Tibial nerve (tissue), 4 donors: ENCODE results near the gene CYP11A1.

ENCODE experiments used
- EP300 ChIP-seq, 2 donors: sonication (generic); formaldehyde crosslinking; IDR thresholded peaks; one replicate each; pipeline ENCODE4 v1.6.1; 2017; ENCODE audit warnings: antibody characterized with exemption in 2 of 2, mild to moderate bottlenecking in 1 of 2
- POLR2A ChIP-seq, 2 donors: fragments of 450-650 bp; IDR thresholded peaks; one replicate each; pipeline ENCODE4 v1.6.1; 2017; ENCODE audit warnings: antibody characterized with exemption in 2 of 2, mild to moderate bottlenecking in 2 of 2, moderate library complexity in 2 of 2
- TF ChIP-seq, protein P1 (sequence below), 5 experiments: fragments of 200-600 bp in 3 of 5; fragments of 450-650 bp in 2 of 5; sonication (generic) in 3 of 5; IDR thresholded peaks; one replicate each; pipeline ENCODE4 v1.5.1; 2016 to 2019; ENCODE audit warnings: antibody characterized with exemption in 5 of 5, mild to moderate bottlenecking in 3 of 5, moderate library complexity in 2 of 5

DNA sequence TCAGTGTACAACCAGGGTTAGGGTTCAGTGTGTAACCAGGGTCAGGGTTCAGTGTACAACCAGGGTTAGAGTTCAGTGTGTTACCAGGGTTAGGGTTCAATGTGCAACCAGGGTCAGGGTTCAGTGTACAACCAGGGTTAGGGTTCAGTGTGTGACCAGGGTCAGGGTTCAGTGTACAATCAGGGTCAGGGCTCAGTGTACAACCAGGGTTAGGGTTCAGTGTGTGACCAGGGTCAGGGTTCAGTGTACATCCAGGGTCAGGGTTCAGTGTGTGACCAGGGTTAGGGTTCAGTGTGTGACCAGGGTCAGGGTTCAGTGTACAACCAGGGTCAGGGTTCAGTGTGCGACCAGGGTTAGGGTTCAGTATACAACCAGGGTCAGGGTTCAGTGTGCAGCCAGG is 33.3 kb downstream of the CYP11A1 start:
- TF ChIP-seq POLR2A (IDR thresholded peaks at IDR 0.05) (no peak), EP300 (IDR thresholded peaks at IDR 0.05) (no peak)
- TF ChIP-seq, protein P1, sequence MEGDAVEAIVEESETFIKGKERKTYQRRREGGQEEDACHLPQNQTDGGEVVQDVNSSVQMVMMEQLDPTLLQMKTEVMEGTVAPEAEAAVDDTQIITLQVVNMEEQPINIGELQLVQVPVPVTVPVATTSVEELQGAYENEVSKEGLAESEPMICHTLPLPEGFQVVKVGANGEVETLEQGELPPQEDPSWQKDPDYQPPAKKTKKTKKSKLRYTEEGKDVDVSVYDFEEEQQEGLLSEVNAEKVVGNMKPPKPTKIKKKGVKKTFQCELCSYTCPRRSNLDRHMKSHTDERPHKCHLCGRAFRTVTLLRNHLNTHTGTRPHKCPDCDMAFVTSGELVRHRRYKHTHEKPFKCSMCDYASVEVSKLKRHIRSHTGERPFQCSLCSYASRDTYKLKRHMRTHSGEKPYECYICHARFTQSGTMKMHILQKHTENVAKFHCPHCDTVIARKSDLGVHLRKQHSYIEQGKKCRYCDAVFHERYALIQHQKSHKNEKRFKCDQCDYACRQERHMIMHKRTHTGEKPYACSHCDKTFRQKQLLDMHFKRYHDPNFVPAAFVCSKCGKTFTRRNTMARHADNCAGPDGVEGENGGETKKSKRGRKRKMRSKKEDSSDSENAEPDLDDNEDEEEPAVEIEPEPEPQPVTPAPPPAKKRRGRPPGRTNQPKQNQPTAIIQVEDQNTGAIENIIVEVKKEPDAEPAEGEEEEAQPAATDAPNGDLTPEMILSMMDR (IDR thresholded peaks at IDR 0.05) = no peak
